Keratinocyte (primary cell): ENCODE data around the gene UBE4B.
"Not testable (repeated sequence)": the region's sequence is repeated elsewhere in the genome, so short reads cannot be mapped to it uniquely, and the experiment has no call there.

Source experiments
- EZH2 ChIP-seq: IDR thresholded peaks from one replicate; pipeline ENCODE4 v1.6.1; 2012; ENCODE audit warnings: inconsistent platforms, mild to moderate bottlenecking, low read length, moderate library complexity
- TF ChIP-seq, protein P1 (sequence below), 3 experiments: IDR thresholded peaks in 1 of 3; conservative IDR thresholded peaks in 1 of 3; optimal IDR thresholded peaks in 1 of 3; 2 replicates in 2 of 3; 3 replicates in 1 of 3; pipeline versions ENCODE3 to v1.5.1; 2011; ENCODE audit warnings: low read length in 3 of 3, mild to moderate bottlenecking in 3 of 3, moderate library complexity in 2 of 3, control low read depth in 1 of 3, inconsistent platforms in 1 of 3; ENCODE audit not compliant: insufficient read depth in 2 of 3; ENCODE audit errors: extremely low read depth in 1 of 3

DNA sequence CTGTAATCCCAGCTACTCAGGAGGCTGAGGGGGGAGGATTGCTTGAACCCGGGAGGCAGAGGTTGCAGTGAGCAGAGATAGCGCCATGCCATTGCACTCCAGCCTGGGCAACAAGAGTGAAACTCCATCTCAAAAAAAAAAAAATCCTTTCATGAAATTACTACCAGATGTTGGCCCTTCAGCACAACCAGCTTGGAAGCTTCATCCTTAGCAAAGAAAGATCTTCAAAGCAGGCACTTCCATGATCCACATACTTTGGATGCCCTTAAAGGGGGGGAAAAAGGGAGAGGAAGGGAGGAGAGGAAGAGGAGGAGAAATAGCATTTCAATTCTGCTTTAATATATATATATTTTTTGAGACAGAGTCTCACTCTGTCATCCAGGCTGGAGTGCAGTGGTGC lies 12.1 kb upstream of the UBE4B start:
- TF ChIP-seq, protein P1, sequence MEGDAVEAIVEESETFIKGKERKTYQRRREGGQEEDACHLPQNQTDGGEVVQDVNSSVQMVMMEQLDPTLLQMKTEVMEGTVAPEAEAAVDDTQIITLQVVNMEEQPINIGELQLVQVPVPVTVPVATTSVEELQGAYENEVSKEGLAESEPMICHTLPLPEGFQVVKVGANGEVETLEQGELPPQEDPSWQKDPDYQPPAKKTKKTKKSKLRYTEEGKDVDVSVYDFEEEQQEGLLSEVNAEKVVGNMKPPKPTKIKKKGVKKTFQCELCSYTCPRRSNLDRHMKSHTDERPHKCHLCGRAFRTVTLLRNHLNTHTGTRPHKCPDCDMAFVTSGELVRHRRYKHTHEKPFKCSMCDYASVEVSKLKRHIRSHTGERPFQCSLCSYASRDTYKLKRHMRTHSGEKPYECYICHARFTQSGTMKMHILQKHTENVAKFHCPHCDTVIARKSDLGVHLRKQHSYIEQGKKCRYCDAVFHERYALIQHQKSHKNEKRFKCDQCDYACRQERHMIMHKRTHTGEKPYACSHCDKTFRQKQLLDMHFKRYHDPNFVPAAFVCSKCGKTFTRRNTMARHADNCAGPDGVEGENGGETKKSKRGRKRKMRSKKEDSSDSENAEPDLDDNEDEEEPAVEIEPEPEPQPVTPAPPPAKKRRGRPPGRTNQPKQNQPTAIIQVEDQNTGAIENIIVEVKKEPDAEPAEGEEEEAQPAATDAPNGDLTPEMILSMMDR (optimal IDR thresholded peaks at IDR 0.05 in 1 of 3, IDR thresholded peaks at IDR 0.05 in 1 of 3, conservative IDR thresholded peaks at IDR 0.05 in 1 of 3; ENCODE audit: extremely low read depth in 1 of 3, insufficient read depth in 2 of 3, low read length in 3 of 3) = not testable (repeated sequence)
- TF ChIP-seq EZH2 = not testable (repeated sequence)
